ENCODE results near the gene SYCN. TPM values are rescaled to one million over a fixed set of nuclear protein-coding genes. Genes with fewer than 3 reads are reported as not detected.

SYCN gene
- total and polyA plus RNA-seq, 2 of the 8 experiments (the other 6 are each of a cell fraction or from before 2014, with no cell fraction given), result not detected

- TF ChIP-seq ATF2 (IDR thresholded peaks at IDR 0.05; ENCODE audit: low read length) (no peak), SUZ12 (IDR thresholded peaks at IDR 0.05; ENCODE audit: low read length) (no peak), NRF1 (IDR thresholded peaks at IDR 0.05; ENCODE audit: low read depth, low read length) (no peak), GTF2F1 (IDR thresholded peaks at IDR 0.05; ENCODE audit: borderline replicate concordance, low read depth, low read length) (no peak), GABPA (IDR thresholded peaks at IDR 0.05; ENCODE audit: borderline replicate concordance, insufficient read depth, low read length) (no peak), BRCA1 (IDR thresholded peaks at IDR 0.05; ENCODE audit: low read depth, low read length) (no peak), USF2 (IDR thresholded peaks at IDR 0.05; ENCODE audit: low read length) (no peak)
These were observed 21.0 kb downstream of the SYCN start (continued) for GRCh38 chr19:39183104-39183503.

Measured in H1 (cell line).